K562 (cell line): ENCODE results near the gene ZC3H10. TPM values are rescaled to one million over a fixed set of nuclear protein-coding genes. Genes with fewer than 3 reads are reported as not detected.
A peak's percentile ranks its signal among the peaks of the same experiment; 100 is the strongest.

ENCODE experiments used
- CBFA2T3 ChIP-seq: fragments of 450-650 bp; IDR thresholded peaks from 2 replicates; pipeline ENCODE4 v1.6.1; 2017
- CXXC5 ChIP-seq: fragments of 250-450 bp; sonication (Bioruptor Pico); IDR thresholded peaks from 2 replicates; pipeline ENCODE4 v1.8.0; 2022; ENCODE audit warnings: inconsistent platforms, mild to moderate bottlenecking, moderate library complexity
- DMBX1 ChIP-seq: fragments of 250-450 bp; sonication (Bioruptor Pico); IDR thresholded peaks from 2 replicates; pipeline ENCODE4 v1.8.0; 2022; ENCODE audit warnings: inconsistent platforms, mild to moderate bottlenecking, moderate library complexity, borderline replicate concordance
- EGR1 ChIP-seq: fragments of 450-650 bp; conservative IDR thresholded peaks from 2 replicates; pipeline ENCODE4 v1.6.1; 2017; ENCODE audit warnings: mild to moderate bottlenecking
- FOXK1 ChIP-seq: sonication (generic); formaldehyde crosslinking; IDR thresholded peaks from 2 replicates; pipeline ENCODE4 v1.8.0; 2022; ENCODE audit warnings: missing genetic modification reagents, mild to moderate bottlenecking, borderline replicate concordance
- GABPA ChIP-seq: fragments of 200-800 bp; sonication (Bioruptor generic); conservative IDR thresholded peaks from 2 replicates; pipeline ENCODE4 v1.6.1; 2016; ENCODE audit warnings: low read depth, missing genetic modification characterization, missing compliant biosample characterization
- ID3 ChIP-seq, 2 experiments: fragments of 250-450 bp in 1 of 2; fragments of 450-650 bp in 1 of 2; sonication (Bioruptor Pico) in 1 of 2; IDR thresholded peaks; 2 replicates each; pipeline versions ENCODE4 v1.6.1 to v1.8.0; 2016 to 2021; ENCODE audit warnings: mild to moderate bottlenecking in 2 of 2, moderate library complexity in 2 of 2, missing compliant biosample characterization in 1 of 2, missing genetic modification characterization in 1 of 2
- ILF3 ChIP-seq: fragments of 450-650 bp; IDR thresholded peaks from 2 replicates; pipeline ENCODE4 v1.6.1; 2018; ENCODE audit warnings: antibody characterized with exemption, mild to moderate bottlenecking, moderate library complexity, borderline replicate concordance
- KAT2B ChIP-seq: IDR thresholded peaks from one replicate; pipeline ENCODE4 v1.6.1; 2012; ENCODE audit warnings: low read depth, mild to moderate bottlenecking, control low read depth, inconsistent platforms, low read length, moderate library complexity
- KLF16 ChIP-seq: IDR thresholded peaks from 2 replicates; pipeline ENCODE4 v1.6.1; 2016; ENCODE audit warnings: antibody characterized with exemption
- L3MBTL2 ChIP-seq: fragments of 450-650 bp; IDR thresholded peaks from 2 replicates; pipeline ENCODE4 v1.6.1; 2016; ENCODE audit warnings: mild to moderate bottlenecking, moderate library complexity
- NCOA4 ChIP-seq: fragments of 450-650 bp; IDR thresholded peaks from 2 replicates; pipeline ENCODE4 v1.6.1; 2018; ENCODE audit warnings: mild to moderate bottlenecking; ENCODE audit not compliant: partially characterized antibody
- POLR3G ChIP-seq: IDR thresholded peaks from 2 replicates; pipeline ENCODE4 v1.6.1; 2011; ENCODE audit not compliant: insufficient read length, insufficient replicate concordance; ENCODE audit errors: extremely low read depth
- SOX6 ChIP-seq: fragments of 450-650 bp; IDR thresholded peaks from 2 replicates; pipeline ENCODE4 v1.6.1; 2014; ENCODE audit warnings: mild to moderate bottlenecking
- SREBF2 ChIP-seq: sonication (generic); formaldehyde crosslinking; IDR thresholded peaks from 2 replicates; pipeline ENCODE4 v1.4.0; 2020; ENCODE audit warnings: mild to moderate bottlenecking, missing genetic modification reagents
- TAF7 ChIP-seq: fragments of 450-650 bp; IDR thresholded peaks from 2 replicates; pipeline ENCODE4 v1.6.1; 2016; ENCODE audit warnings: missing genetic modification characterization, missing compliant biosample characterization
- TCF3 ChIP-seq: sonication (generic); formaldehyde crosslinking; IDR thresholded peaks from 2 replicates; pipeline ENCODE4 v1.4.0; 2020; ENCODE audit warnings: mild to moderate bottlenecking, missing genetic modification reagents
- YY1 ChIP-seq, 3 experiments: IDR thresholded peaks; 2 replicates each; pipeline ENCODE4 v1.6.1; 2011; ENCODE audit warnings: low read length in 2 of 3, mild to moderate bottlenecking in 2 of 3, moderate library complexity in 2 of 3, borderline replicate concordance in 1 of 3, control low read depth in 1 of 3, low read depth in 1 of 3; ENCODE audit not compliant: insufficient read depth in 3 of 3, insufficient replicate concordance in 2 of 3, control insufficient read depth in 1 of 3, insufficient read length in 1 of 3; ENCODE audit errors: extremely low read depth in 1 of 3
- ZFPM2 ChIP-seq: fragments of 250-450 bp; sonication (Bioruptor Pico); IDR thresholded peaks from 2 replicates; pipeline ENCODE4 v1.5.1; 2022; ENCODE audit warnings: mild to moderate bottlenecking
- ZFX ChIP-seq: sonication (generic); formaldehyde crosslinking; IDR thresholded peaks from 2 replicates; pipeline ENCODE4 v1.8.0; 2022; ENCODE audit warnings: mild to moderate bottlenecking, missing genetic modification reagents, moderate library complexity
- ZNF133 ChIP-seq: fragments of 250-450 bp; sonication (Bioruptor Pico); IDR thresholded peaks from 2 replicates; pipeline ENCODE4 v1.4.0; 2020; ENCODE audit warnings: mild to moderate bottlenecking
- ZNF23 ChIP-seq: fragments of 250-450 bp; sonication (Bioruptor Pico); IDR thresholded peaks from 2 replicates; pipeline ENCODE4 v1.4.0; 2020; ENCODE audit warnings: mild to moderate bottlenecking
- ZNF436 ChIP-seq: fragments of 250-450, 450-650 bp; sonication (Bioruptor Pico); formaldehyde crosslinking; IDR thresholded peaks from 2 replicates; pipeline ENCODE4 v1.7.0; 2020; ENCODE audit warnings: mild to moderate bottlenecking
- ZNF707 ChIP-seq: fragments of 250-450 bp; sonication (Bioruptor Pico); conservative IDR thresholded peaks from 2 replicates; pipeline ENCODE4 v1.8.0; 2022; ENCODE audit warnings: inconsistent platforms, mild to moderate bottlenecking, moderate library complexity
- polyA plus RNA-seq, 8 experiments: library from polyadenylated mRNA; depleted of rRNA in 4 of 8; stranded (reverse) in 5 of 8; unstranded in 3 of 8; fragments of >200 nt; fragmentation: Nextera tagmentation in 2 of 8; fragmentation: Illumina TruSeq in 1 of 8; extraction: Ambion mirVana in 2 of 8; extraction: Trizol in 1 of 8; gene quantifications; 2 replicates each; pipeline versions ENCODE4 v1.2.1 to v1.2.3, GENCODE V29; 2011 to 2014; ENCODE audit warnings: inconsistent platforms in 1 of 8, missing spikeins in 1 of 8
- total RNA-seq, 7 experiments: library from RNA; depleted of rRNA in 6 of 7; stranded (reverse); fragments of >200 nt in 6 of 7; fragmentation: Illumina TruSeq in 2 of 7; extraction: Trizol in 2 of 7; gene quantifications; 2 replicates each; pipeline versions ENCODE4 v1.2.1 to v1.2.3, GENCODE V29; 2011 to 2021; ENCODE audit warnings: low replicate concordance in 1 of 7
- TF ChIP-seq, protein P1 (sequence below): sonication (generic); formaldehyde crosslinking; IDR thresholded peaks from 2 replicates; pipeline ENCODE4 v1.8.1; 2023; ENCODE audit warnings: mild to moderate bottlenecking, missing genetic modification reagents
- TF ChIP-seq, protein P2 (sequence below): fragments of 450-650 bp; IDR thresholded peaks from 2 replicates; pipeline ENCODE4 v1.6.1; 2016; ENCODE audit warnings: antibody characterized with exemption

The ZC3H10 gene
- total and polyA plus RNA-seq, 9 of the 15 experiments (the other 6 are each of a cell fraction or from before 2014, with no cell fraction given) = 0.31 to 4.1 (median 1.6) TPM

- TF ChIP-seq L3MBTL2 (peak; percentile 81), TAF7 (tag) (peak; percentile 26; the same call in 1 of the 2 replicates), EGR1 (no peak; the same call in 1 of the 2 replicates), ZNF133 (CRISPR knock-in tag) (no peak), YY1 (IDR thresholded peaks at IDR 0.05; ENCODE audit: borderline replicate concordance in 1 of 3, control insufficient read depth in 1 of 3, extremely low read depth in 1 of 3, insufficient read depth in 3 of 3, insufficient read length in 1 of 3, insufficient replicate concordance in 2 of 3, low read depth in 1 of 3, low read length in 2 of 3) (peak in 2 of 3 experiments; percentile 28 to 61), ILF3 (peak; percentile 98), ZFX (CRISPR knock-in tag) (peak; percentile 86), SOX6 (peak; percentile 70; the same call in 1 of the 2 replicates), ID3 (CRISPR knock-in tag; IDR thresholded peaks at IDR 0.05) (no peak), ID3 (tag; IDR thresholded peaks at IDR 0.05) (no peak), ZNF23 (CRISPR knock-in tag) (no peak), CXXC5 (CRISPR knock-in tag) (peak; percentile 92), KLF16 (no peak), FOXK1 (CRISPR knock-in tag) (peak; percentile 6; the same call in 1 of the 2 replicates), NCOA4 (no peak), ZFPM2 (no peak), DMBX1 (CRISPR knock-in tag) (no peak), KAT2B (no peak), ZNF707 (CRISPR knock-in tag) (no peak; the same call in 1 of the 2 replicates), SREBF2 (CRISPR knock-in tag) (no peak), POLR3G (no peak), ZNF436 (CRISPR knock-in tag) (no peak), CBFA2T3 (peak; percentile 16; the same call in 1 of the 2 replicates), TCF3 (CRISPR knock-in tag) (peak; percentile 35; the same call in 1 of the 2 replicates), GABPA (tag) (peak; percentile 99)
- TF ChIP-seq, protein P1, sequence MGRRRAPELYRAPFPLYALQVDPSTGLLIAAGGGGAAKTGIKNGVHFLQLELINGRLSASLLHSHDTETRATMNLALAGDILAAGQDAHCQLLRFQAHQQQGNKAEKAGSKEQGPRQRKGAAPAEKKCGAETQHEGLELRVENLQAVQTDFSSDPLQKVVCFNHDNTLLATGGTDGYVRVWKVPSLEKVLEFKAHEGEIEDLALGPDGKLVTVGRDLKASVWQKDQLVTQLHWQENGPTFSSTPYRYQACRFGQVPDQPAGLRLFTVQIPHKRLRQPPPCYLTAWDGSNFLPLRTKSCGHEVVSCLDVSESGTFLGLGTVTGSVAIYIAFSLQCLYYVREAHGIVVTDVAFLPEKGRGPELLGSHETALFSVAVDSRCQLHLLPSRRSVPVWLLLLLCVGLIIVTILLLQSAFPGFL = peak; percentile 94; the same call in 1 of the 2 replicates
- TF ChIP-seq, protein P2, sequence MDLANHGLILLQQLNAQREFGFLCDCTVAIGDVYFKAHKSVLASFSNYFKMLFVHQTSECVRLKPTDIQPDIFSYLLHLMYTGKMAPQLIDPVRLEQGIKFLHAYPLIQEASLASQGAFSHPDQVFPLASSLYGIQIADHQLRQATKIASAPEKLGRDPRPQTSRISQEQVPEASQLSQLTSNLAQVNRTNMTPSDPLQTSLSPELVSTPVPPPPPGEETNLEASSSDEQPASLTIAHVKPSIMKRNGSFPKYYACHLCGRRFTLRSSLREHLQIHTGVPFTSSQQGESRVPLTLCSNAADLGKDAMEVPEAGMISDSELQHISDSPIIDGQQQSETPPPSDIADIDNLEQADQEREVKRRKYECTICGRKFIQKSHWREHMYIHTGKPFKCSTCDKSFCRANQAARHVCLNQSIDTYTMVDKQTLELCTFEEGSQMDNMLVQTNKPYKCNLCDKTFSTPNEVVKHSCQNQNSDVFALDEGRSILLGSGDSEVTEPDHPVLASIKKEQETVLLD = 0 out of 2 replicates have a peak, but pooled peaks have one; percentile 36
Measured at GRCh38 chr12:56117778-56118687, at the start of gene ZC3H10 (continued).
